ENCODE results near the gene C19orf81. TPM values are rescaled to one million over a fixed set of nuclear protein-coding genes. Genes with fewer than 3 reads are reported as not detected.
A peak's percentile ranks its signal among the peaks of the same experiment; 100 is the strongest.

The C19orf81 gene
- total and polyA plus RNA-seq, 2 of the 8 experiments (the other 6 are each of a cell fraction or from before 2014, with no cell fraction given): 11.7 to 13.0 TPM

DNA sequence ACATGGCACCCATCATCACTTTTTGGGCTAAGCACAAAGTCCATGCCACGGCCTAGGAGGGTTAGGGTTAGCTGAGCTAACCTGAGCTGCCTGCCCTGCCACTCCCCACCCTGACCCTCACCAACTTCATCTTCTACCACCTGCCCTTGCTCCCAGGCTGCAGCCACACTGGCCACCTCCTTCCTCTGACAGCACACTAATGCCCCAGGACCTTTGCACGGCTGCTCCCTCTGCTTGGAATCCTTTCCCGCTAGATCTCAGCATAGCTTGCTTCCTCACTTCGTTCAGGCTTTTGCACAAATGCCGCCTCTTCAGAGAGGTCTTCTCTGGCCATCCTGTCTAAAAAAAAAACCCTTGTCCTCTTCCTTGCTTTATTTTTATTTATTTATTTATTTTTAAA lies 57.1 kb downstream of the C19orf81 start:
- WGBS, 2 experiments (ENCODE audit: extremely low coverage in 1 of 2, insufficient coverage in 1 of 2, insufficient read length in 1 of 2, insufficient replicate concordance in 2 of 2, low coverage in 1 of 2, low lambda C conversion rate in 2 of 2, missing lambda C conversion rate in 1 of 2): 72% methylated on average over 5 of the region's 5 CpGs; no CpG with 5 or more reads in 1 of the 2 experiments
- H3K4ac ChIP-seq (replicated peaks; ENCODE audit: insufficient read length, low read depth, low read length): no peak overlapping the region
- no peak overlapping the region for H3K4me3 ChIP-seq (ENCODE audit: extremely low read depth in 1 of 4, insufficient read depth in 2 of 4, low read depth in 3 of 4, low read length in 4 of 4)
- FAIRE-seq (no peak), DNase-seq (ENCODE audit: low read depth in 1 of 2, low spot score in 2 of 2) (no peak)
- H3K4me2 ChIP-seq (ENCODE audit: insufficient read depth in 1 of 2, low read depth in 2 of 2, low read length in 2 of 2): no peak overlapping the region
- H2BK15ac ChIP-seq (ENCODE audit: low read length): no peak overlapping the region
- H3K79me2 ChIP-seq (ENCODE audit: control insufficient read depth in 1 of 2, insufficient read depth in 2 of 2, low read length in 2 of 2): no peaks in the 10 kb centered on the region
- H2BK12ac ChIP-seq (ENCODE audit: low read depth, low read length): 0 out of 2 replicates have a peak overlapping the region, but pooled peaks have one; percentile 39
- H3K9ac ChIP-seq (replicated peaks in 1 of 4; ENCODE audit: extremely low read depth in 1 of 4, low read depth in 3 of 4, low read length in 3 of 4): no peak overlapping the region
- peaks cover 0 to 3% (median under 1%) of the 10 kb centered on the region in 4 experiments; a peak in 5 of 7 replicates for H3K4me1 ChIP-seq (replicated peaks in 1 of 4; ENCODE audit: control insufficient read depth in 3 of 4, insufficient read depth in 4 of 4, low read length in 3 of 4)
- TF ChIP-seq RNF2 (IDR thresholded peaks at IDR 0.05; ENCODE audit: borderline replicate concordance, low read depth, low read length, missing control alignments, poor library complexity, severe bottlenecking) (no peak), KDM1A (IDR thresholded peaks at IDR 0.05; ENCODE audit: borderline replicate concordance, low read length) (0 out of 2 replicates have a peak, but pooled peaks have one; percentile 25)
- H2BK20ac ChIP-seq (ENCODE audit: low read length): no peak overlapping the region
- H2AFZ ChIP-seq (ENCODE audit: low read length): no peak overlapping the region
- peaks cover 0 to 6% (median 4%) of the 10 kb centered on the region in 4 experiments; a peak in 3 of 7 replicates for H3K27me3 ChIP-seq (replicated peaks in 1 of 4; ENCODE audit: control insufficient read depth in 3 of 4, extremely low read depth in 1 of 4, insufficient read depth in 3 of 4, low read length in 3 of 4)
- no peak overlapping the region for H2BK120ac ChIP-seq (replicated peaks; ENCODE audit: low read depth, low read length)
- H3K14ac ChIP-seq (ENCODE audit: insufficient read length): no peak overlapping the region
- no peak overlapping the region for H4K91ac ChIP-seq (replicated peaks; ENCODE audit: insufficient read length, low read length)
- no peak overlapping the region for H3K23ac ChIP-seq (ENCODE audit: insufficient read length)
- no peaks in the 10 kb centered on the region for H3K9me3 ChIP-seq (ENCODE audit: insufficient read depth in 2 of 2, low read depth in 1 of 2, low read length in 1 of 2)
- H3K36me3 ChIP-seq (ENCODE audit: control insufficient read depth in 2 of 4, insufficient read depth in 4 of 4, low read length in 3 of 4): no peaks in the 10 kb centered on the region
- no peak overlapping the region for H4K8ac ChIP-seq (ENCODE audit: extremely low read depth, insufficient read depth, low read length)
- H3K56ac ChIP-seq (replicated peaks; ENCODE audit: insufficient read length, low read depth, low read length): no peak overlapping the region
- 0 out of 2 replicates have a peak overlapping the region, but pooled peaks have one; percentile 39 for H2AK5ac ChIP-seq (ENCODE audit: low read depth, low read length)
- no peaks in the 10 kb centered on the region; the same call in 1 of the 2 replicates for H3K79me1 ChIP-seq (ENCODE audit: low read depth, low read length)
- no peaks in the 10 kb centered on the region; the same call in 1 of the 2 replicates for H3K23me2 ChIP-seq (ENCODE audit: low read depth, low read length)
- H4K20me1 ChIP-seq (replicated peaks in 1 of 2; ENCODE audit: control insufficient read depth in 1 of 2, insufficient read depth in 2 of 2, low read length in 2 of 2): peaks cover 0 to 3% of the 10 kb centered on the region in 2 experiments
- H4K5ac ChIP-seq (ENCODE audit: insufficient read length, low read depth, low read length): no peak overlapping the region
- no peak overlapping the region for H3K27ac ChIP-seq (ENCODE audit: low read depth, low read length)
- POLR2A ChIA-PET (ENCODE audit: partially characterized antibody): interaction anchor here (5.4 kb wide), 1 partner anchor 87 kb away, joined by 34 read pairs; no protein-coding TSS in a partner anchor
- no peak overlapping the region for H3K18ac ChIP-seq (ENCODE audit: extremely low read depth, low read length)
- CTCF ChIA-PET (ENCODE audit: partially characterized antibody): interaction anchor here (0.7 to 7.0 kb wide), 10 partner anchors 11 to 216 kb away, joined by 3 to 170 read pairs (median 7); partner anchors contain the start of gene SHANK1
- H2BK5ac ChIP-seq (ENCODE audit: low read depth, low read length): no peak overlapping the region
